GOT3 (cell line): ENCODE measurements around the gene PGA3.
"Not testable (repeated sequence)": the region's sequence is repeated elsewhere in the genome, so short reads cannot be mapped to it uniquely, and the experiment has no call there.

Experiments used
- DNase-seq: peaks from one replicate; lab custom pipeline; 2025; ENCODE audit warnings: mixed read lengths; lab: John Stamatoyannopoulos, UW

PGA3 gene

GRCh38 chr11:61207636-61208310 lies 4.5 kb downstream of the PGA3 start:
- not testable (repeated sequence) for DNase-seq

- not testable (repeated sequence) for DNase-seq
Measured at GRCh38 chr11:61210629-61211028, 7.3 kb downstream of the PGA3 start.

GRCh38 chr11:61211327-61211952 lies 8.1 kb downstream of the PGA3 start:
- not testable (repeated sequence) for DNase-seq

- not testable (repeated sequence) for DNase-seq
Measured at GRCh38 chr11:61212202-61212601, 8.9 kb downstream of the PGA3 start.

GRCh38 chr11:61213711-61214324 lies 10.5 kb downstream of the PGA3 start:
- not testable (repeated sequence) for DNase-seq

GRCh38 chr11:61218306-61218705 lies 15.0 kb downstream of the PGA3 start:
- not testable (repeated sequence) for DNase-seq

- DNase-seq = not testable (repeated sequence)
Measured at GRCh38 chr11:61219016-61219415, 15.7 kb downstream of the PGA3 start.

GRCh38 chr11:61222047-61222446 lies 18.7 kb downstream of the PGA3 start, which contains the start of gene PGA4:
Gene PGA4 (plus strand): TSS chr11:61222347. CDS start chr11:61222401, 54 bp downstream.
- not testable (repeated sequence) for DNase-seq

GRCh38 chr11:61222692-61223091 lies 19.4 kb downstream of the PGA3 start:
- not testable (repeated sequence) for DNase-seq

GRCh38 chr11:61226457-61227137 lies 23.3 kb downstream of the PGA3 start:
- not testable (repeated sequence) for DNase-seq

- not testable (repeated sequence) for DNase-seq
Measured at GRCh38 chr11:61229458-61229857, 26.1 kb downstream of the PGA3 start.

GRCh38 chr11:61231033-61231432 lies 27.7 kb downstream of the PGA3 start:
- DNase-seq = not testable (repeated sequence)

- DNase-seq = not testable (repeated sequence)
Measured at GRCh38 chr11:61231585-61231984, 28.3 kb downstream of the PGA3 start.

- DNase-seq = not testable (repeated sequence)
Measured at GRCh38 chr11:61232548-61233145, 29.3 kb downstream of the PGA3 start.

- not testable (repeated sequence) for DNase-seq
Measured at GRCh38 chr11:61237130-61237529, 33.8 kb downstream of the PGA3 start.

GRCh38 chr11:61240288-61240687 lies 37.0 kb downstream of the PGA3 start:
- DNase-seq = not testable (repeated sequence)

GRCh38 chr11:61240875-61241274 lies 37.6 kb downstream of the PGA3 start, which contains the start of gene PGA5:
Gene PGA5 (plus strand): TSS chr11:61241175. CDS start chr11:61241227, 52 bp downstream.
- DNase-seq = not testable (repeated sequence)

- DNase-seq = not testable (repeated sequence)
Measured at GRCh38 chr11:61241526-61241925, 38.2 kb downstream of the PGA3 start.

- not testable (repeated sequence) for DNase-seq
Measured at GRCh38 chr11:61245284-61245964, 42.1 kb downstream of the PGA3 start.

GRCh38 chr11:61248071-61248470 lies 44.8 kb downstream of the PGA3 start:
- not testable (repeated sequence) for DNase-seq

- not testable (repeated sequence) for DNase-seq
Measured at GRCh38 chr11:61249201-61249600, 45.9 kb downstream of the PGA3 start.
